ENCODE measurements around the gene TAS2R39.

TAS2R39 gene

DNA sequence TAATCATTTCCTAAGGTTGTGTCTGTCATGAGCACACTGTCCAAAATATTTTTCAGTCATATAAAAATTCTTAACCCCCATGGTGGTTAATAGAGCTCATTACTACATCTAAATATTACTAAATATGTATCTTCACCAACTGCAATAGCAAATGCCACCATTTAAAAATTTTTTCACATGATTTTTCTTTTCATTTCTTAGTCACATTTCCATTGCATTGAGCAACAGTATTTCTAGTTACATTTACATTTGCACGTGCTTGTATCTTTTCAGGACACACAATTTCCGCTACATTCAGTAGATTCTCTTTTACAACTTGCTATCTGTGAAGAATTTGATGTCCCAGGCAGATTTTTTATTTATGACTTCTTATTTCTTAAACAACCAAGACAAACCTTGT lies 33.5 kb downstream of the TAS2R39 start:
- no peak for DNase-seq

DNA sequence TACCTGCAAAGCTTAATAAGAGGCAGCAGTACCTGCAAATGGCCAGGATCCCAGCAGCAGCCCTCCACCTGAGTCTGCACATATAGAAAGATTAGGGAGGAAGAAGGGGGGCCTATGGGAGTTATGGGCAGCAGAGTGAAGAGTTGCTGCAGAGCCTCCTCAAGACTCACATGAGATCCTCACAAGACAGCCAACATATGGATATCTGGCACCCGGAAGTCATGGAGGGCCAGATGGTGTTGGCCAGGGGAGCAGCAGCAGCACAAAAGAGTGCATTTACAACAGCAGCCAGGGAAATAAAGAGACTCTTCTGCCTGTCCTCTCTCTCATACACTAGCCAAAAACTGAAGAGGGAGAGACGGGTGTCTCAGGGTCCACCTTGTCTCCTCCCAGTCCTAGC lies 34.6 kb downstream of the TAS2R39 start:
- DNase-seq, result no peak

DNA sequence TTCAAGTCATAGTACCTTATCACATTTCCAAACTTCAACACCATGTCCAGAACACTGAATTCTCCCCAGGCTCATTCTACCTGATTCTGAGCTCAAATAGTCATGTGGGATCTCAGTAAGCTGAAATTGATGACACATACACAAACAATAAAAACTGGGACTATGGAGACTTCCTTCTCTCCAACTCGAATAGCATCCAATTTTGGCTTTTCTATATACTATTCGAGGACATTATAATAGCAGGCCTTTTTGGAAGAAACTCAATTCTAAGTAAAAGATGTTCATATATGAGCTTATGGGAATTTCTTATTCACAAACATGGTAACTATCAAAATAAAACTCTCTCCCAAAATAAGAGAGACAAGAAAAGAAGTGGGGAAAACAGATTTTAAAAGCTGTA lies 38.1 kb downstream of the TAS2R39 start:
- no peak for DNase-seq

DNA sequence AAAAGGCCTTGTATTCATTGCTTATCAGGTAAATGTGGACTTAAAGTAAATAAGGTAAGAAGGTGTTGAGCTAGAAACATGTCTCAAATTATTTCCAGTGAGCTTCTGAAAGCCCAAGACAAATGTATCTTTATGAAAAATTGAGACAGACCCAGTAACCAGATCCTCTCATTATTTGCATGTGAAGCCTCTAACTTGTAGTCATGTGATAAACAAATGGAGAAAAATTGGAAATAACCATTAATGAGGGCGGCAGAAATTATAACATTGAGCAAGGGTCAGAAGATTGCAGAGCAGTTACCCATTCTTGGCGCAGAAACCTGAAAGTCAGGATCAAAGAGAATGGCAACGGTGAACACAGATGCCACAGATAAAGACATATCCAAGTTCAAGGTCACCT lies 38.5 kb downstream of the TAS2R39 start, which contains the start of gene TAS2R40:
TAS2R40 (plus strand) TSS at position 301 of the 400 bp plus-strand sequence; CDS start at position 343, 42 bp downstream.
- DNase-seq, result no peak

DNA sequence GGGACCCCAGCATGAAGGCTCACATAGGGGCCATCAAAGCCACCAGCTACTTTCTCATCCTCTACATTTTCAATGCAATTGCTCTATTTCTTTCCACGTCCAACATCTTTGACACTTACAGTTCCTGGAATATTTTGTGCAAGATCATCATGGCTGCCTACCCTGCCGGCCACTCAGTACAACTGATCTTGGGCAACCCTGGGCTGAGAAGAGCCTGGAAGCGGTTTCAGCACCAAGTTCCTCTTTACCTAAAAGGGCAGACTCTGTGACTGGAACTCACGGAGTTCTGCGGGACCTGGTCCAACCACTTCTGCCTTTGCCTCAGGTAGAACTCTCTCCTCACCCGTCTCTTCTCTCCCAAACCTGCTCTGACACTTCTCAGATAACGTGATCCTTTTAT lies 39.6 kb downstream of the TAS2R39 start:
- DNase-seq, result no peak

DNA sequence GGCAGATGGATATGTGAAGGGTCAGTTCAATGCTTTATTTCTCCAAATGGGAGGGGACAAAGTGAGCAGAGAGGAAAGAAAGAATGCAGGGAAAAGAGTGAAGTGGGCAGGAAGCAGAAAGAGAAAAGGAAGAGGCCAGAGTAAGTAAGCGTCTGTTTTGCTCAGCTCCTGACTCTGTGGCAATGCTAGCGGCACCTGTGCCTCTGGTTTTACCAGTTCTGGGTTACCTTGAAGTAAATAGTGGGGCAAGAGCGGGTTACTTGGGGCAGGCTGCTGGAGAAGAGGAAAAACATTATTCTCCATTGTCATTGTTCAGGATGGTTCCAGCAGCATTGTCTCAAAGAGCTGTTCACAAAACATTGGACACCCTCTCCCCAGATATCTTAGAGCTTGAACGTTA lies 40.6 kb downstream of the TAS2R39 start:
- DNase-seq, result no peak

DNA sequence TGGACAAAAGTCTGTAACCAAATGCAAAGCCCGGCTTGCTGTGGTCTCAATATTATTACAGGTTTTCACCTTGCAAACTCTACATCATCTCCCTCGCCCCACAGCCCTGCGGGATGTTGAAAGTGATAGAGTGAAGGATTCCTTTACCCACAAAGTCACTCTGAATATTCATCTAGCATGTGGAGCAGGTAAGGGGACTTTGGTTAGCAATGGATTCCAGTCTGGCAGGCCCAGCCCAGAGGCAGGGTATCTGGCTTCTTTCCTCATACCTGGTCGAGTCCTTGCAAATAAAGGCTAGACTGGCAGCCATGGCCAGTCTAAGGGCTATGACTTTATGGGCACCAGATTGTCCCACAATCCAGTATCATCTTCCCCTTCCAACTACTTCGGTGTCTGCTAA lies 41.8 kb downstream of the TAS2R39 start:
- no peak for DNase-seq

DNA sequence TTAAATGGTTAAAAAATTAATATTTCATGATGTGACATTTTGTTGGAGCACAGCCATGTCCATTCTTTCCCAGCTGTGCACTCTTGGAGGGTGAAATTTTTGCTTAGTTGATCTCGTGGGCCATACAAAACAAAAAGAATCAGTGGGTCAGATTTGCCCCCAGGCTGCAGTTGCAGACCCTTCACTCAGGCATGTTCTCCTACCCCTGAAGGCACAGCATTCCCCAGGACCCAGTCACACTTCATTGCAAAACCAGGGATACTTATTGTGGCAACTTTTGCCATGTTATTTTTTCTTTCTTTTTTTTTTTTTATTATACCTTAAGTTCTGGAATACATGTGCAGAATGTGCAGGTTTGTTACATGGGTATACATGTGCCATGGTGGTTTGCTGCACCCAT lies 44.6 kb downstream of the TAS2R39 start:
- no peak for DNase-seq

DNA sequence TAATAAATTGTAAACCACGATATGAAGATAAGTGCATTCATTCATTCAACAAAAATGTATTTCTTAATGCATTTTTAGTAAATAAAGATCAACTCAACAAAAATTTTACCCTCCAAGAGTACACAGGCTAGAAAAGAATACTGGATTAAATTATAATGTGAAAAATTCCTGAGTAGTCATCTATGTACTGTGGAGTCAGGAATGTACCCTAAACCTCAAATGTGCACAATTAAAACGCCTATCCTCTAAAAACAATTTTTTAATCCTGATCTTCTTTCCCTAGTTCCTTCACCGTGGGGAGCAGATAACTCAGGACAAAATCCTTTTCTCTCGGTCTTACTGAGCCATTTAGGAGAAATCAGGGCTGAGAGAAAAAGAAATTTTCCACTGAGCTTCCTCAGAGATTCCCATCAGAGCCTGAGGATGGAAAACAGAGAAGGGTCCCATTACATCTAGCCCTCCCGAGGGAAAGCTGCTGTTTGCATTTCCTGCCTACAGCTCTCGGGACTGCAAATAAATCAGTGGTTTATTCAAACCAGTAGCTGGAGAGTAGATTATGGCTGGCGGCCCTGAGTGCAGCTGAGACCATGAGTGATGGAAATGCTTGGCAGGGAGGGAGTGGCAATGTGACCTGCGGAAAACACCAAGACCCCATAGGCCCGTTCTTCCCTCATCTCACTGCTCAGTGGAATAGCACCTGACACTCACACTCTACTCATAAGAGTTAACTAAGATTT lies 46.0 kb downstream of the TAS2R39 start:
- DNase-seq, result no peak

DNA sequence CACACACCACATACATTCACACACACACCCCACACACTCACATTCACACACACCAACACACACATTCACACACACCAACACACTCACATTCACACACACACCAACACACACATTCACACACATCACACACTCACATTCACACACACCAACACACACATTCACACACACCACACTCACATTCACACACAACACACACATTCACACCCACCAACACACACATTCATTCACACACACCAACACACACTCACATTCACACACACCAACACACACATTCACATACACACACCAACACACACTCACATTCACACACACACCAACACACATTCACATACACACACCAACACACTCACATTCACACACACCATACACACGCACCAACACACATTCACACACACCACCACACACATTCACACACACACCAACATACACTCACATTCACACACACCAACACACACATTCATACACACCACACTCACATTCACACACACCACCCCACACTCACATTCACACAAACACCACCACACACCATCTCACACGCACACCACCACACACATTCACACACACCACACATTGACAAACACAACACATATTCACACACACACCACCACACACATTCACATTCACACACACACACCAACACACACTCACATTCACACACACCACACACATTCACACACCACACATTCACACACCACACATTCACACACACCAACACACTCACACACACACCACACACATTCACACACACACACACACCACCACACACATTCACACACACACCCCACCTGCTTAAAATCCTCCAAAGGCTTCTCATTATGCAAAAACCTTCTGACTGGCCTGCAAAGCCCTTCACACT lies 47.6 kb downstream of the TAS2R39 start:
- DNase-seq, result no peak

Data from activated CD4-positive, alpha-beta T cell treated with anti-CD3 and anti-CD28 coated beads for 1 hour (primary cell).